NCI-H2081 (cell line): ENCODE results near the gene OR2T27.
"Not testable (repeated sequence)": the region's sequence is repeated elsewhere in the genome, so short reads cannot be mapped to it uniquely, and the experiment has no call there.

ENCODE experiments used
- DNase-seq, 2 experiments: peaks; one replicate each; lab custom pipeline; 2025; lab: John Stamatoyannopoulos, UW

Gene OR2T27, protein sequence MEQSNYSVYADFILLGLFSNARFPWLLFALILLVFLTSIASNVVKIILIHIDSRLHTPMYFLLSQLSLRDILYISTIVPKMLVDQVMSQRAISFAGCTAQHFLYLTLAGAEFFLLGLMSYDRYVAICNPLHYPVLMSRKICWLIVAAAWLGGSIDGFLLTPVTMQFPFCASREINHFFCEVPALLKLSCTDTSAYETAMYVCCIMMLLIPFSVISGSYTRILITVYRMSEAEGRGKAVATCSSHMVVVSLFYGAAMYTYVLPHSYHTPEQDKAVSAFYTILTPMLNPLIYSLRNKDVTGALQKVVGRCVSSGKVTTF

DNA sequence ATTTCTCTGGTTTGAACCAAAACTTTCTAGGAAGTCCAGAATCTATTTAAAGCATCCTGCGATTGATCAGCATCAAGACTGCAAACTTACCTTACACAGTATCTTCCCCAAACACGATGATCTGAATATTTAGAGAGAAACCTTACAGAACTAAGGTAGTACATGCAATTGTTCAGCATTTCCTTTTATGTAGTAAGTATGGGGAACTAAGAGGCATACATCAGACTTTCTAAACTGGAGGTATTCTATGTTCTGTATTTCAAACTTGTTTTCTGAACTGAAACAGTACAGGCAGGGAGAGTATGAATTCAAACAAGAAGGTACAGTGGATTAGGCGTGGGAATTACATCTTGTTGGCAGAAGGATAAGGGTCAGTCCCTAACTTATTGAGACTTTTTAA, at the start of gene OR2T27:
TSS of gene OR2T27 (minus strand) at position 175 of the 400 bp plus-strand sequence. CDS start 4,644 bp downstream, outside the sequence.
- DNase-seq = not testable (repeated sequence)

DNA sequence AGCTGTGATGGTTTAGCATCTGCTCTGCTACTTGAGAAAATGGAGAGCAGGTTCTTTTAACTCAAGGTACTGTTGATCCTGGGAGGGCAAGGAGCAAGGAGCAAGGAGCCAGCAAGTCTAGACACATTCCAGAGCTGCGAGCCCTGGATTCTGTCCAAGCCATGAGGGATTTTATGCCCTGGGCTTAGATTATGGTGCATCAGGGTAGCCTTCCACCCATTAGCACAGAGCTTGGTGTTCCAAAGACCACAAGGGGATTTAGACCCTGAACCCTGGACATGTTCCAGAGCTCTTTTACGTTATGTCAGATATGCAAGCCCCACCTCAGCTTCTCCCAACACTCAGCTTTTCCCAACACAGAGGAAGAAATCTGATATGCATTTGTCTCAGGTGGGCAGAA, 49.3 kb upstream of the OR2T27 start:
- no peak for DNase-seq

DNA sequence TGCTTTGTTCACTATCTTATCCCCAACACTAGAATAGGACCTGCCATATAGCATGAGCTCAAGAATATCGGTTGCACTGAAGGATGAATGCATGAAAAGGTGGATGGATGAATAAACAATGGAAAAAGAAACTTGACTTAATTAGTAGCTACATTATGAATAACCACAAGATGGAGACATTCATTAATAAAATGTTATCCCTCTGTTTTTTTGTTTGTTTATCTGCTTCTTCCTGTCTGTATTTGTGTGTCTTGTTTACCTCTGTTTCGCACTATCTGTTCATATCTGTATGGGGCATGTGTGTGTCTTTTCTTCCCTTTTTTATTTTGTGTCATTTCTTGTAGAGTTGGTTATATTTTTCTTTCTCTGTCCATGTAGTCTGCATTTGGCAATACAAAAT, 48.3 kb upstream of the OR2T27 start:
- DNase-seq = no peak

DNA sequence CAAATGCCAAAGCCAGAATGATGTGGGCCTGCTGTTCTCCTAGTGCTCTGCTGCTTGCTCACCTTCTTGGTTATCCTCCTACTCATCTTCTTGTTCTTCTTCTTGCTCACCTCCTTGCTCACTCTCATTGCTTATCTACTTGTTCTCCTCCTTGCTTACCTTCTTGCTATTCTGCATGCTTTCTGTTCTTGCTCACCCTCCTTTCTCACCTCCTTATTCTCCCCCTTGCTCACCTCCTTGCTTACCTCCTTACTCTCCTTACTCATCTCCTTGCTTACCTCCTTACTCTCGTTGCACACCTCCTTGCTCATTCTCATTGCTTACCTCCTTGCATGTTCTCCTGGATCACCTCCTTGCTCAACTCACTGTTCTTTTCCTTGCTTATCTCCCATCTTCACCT, 47.4 kb upstream of the OR2T27 start, which contains the start of gene OR14I1:
TSS of gene OR14I1 (minus strand) at position 53 of the 400 bp plus-strand sequence.
- DNase-seq = no peak

DNA sequence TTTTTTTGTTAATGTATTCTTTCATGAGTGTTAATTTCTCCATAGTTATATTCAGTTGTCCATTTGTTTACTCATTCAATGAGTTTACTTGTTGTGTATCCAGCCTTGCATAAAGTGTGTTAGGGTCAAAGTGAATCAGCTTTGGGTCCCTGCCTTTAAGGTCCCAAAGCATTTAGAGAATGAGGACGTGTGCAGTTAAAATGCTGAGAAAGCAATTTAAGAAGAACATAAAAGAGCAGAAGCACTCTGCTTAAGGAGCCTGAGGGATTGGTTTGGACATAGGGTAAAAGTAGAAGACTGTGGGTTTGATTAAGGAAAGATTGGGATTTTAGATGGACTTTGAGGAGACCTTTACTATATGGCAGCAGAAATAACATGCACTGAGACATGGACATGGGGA, 43.8 kb upstream of the OR2T27 start:
- no peak for DNase-seq

DNA sequence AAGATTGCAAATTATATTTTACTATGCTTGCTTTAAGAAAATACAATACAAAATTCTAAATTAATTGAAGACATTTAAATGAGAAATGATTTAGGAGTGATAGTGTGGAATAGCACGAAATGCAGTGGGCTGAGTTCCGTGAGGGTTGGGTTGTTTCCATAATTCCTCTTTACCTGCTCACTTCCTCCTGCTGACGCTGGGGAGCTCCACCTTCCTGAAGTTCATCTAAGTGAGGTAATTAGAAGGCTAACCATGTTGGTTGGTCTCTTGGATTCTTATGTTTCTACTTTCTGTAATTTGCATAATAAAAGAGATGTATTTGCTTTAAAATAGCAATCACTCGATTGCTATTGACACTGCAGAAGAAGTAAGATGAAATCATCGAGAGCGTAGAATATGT, 42.6 kb upstream of the OR2T27 start:
- DNase-seq = no peak

DNA sequence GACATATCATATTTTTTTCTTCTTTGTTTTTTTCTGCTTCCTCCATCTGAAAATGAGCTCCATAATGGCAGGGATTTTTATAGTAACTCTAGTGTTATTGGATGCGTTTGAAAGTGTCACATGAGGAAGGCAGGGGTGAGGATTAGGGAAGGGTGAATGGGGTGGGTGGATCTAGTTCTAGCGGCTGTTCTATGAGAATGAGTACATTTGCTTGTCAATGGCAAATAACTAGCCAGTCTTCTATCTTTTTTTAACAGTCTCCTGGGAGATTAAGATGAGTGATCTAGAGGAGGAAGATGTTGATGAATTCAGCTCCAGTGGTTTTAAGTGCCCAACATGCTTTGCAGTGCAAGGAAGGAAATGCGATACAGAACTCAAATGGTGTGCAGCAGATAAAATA, 41.4 kb upstream of the OR2T27 start:
- no peak for DNase-seq

DNA sequence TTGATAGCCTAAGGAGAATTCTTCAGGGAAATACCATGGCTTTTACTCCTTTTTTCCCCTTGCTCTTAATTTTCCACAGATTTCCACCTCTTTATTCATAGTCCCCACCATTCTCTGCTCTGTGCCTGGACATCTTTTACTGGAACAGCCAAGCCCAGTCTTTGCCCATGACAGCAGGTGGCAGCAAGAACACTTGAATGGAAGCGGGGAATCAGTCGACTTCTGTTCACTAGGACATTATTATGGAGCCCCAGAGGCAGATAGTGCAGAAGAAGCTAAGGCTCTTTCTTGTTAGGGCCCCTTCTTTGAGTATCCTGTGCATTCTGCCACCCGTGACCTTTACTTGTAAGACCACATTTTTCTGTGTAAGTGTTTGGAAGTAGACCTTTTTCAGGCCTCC, 40.9 kb upstream of the OR2T27 start:
- DNase-seq = no peak

DNA sequence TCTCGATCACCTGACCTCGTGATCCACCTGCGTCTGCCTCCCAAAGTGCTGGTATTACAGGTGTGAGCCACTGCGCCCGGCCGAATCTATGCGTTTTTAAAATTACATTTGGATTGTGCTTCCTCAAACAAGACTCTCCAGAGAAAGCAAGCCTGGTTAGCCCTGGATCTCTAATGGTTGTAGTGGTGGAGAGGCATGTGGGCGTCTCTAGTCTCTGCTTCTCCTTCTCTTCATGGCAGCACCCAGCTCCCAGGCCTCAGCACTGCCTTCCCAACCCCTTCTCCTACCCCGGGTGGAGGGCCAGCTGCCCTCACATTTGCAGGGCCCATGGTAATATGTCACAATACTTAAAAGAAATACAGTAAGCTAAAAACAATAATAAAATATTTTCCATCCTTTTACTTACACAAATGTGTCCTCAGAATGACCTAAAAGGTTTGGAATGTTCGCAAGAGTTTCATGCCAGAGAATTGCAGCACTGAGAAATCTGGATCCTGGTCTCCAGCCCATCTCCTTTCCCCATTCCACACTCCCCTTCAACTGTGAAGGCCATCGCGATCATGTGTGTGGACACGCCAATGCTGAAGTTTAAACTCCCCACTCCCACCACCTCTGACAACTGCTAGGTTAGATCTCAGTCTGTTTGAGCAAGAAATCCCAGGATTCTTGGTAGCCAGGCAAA, 40.3 kb upstream of the OR2T27 start:
- DNase-seq = no peak

DNA sequence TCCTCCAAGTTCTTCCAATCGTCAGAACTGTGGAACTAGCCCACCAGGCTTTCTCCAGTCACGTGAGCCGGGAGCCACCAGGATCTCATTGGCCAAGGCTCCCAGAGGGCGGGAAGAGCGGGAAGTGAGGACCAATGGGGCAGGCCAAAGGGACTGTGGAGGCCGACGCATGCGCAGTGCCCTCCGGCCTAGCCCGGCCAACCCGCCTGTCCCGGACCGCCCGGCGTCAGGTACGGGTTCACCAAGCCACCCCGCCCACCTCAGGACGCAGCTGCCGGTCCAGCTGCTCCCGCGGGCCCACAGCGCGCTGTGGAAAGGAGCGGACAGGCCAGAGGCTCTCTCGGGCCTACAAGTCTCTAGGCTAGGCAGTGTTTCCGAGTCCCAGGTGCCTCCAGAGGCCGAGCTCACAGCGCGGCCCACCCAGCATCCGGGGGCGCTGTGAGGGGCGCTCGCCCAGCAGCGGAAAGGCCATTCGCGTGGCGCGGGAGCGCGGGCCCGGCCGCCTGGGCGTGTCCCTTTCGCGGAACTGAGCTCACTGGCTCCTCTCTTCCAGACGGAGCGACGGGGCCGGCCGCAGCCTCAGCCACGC, 36.3 kb upstream of the OR2T27 start:
- DNase-seq = no peak

DNA sequence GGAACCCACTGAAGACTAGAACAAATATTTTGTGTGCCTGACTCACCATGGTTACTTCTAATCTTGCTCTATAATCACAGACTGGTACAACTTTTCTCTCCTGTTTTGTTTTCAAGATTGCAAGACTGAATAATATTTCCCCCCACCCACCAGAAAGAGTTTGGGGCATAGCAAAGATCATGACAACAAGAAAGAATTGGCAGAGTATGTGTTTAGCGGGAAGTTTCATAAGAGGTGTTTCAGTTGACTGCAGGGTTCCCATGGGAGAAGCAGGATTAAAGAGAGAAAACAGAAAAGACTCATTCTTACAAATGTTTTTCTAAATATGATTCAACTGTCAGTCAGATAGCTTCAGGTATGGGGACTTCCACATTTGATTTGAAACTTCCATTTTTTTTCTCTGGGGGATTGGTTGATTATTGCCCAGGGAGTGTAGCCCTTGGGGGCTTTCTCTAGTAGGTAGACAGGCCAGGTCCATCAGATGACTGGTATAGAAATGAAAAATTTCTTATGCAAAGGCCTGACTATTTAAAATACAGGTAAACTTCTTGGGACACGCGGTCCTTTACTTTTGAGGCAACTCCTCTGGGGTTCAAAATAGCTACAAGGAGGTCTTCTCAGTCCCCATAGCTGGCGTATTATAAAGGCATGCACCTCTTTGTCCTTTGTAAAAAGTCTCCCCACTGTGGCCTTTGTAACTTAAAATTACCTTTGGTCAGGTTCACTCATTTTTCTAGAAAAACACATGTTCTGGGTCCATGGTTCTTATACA, 33.4 kb upstream of the OR2T27 start:
- no peak for DNase-seq

DNA sequence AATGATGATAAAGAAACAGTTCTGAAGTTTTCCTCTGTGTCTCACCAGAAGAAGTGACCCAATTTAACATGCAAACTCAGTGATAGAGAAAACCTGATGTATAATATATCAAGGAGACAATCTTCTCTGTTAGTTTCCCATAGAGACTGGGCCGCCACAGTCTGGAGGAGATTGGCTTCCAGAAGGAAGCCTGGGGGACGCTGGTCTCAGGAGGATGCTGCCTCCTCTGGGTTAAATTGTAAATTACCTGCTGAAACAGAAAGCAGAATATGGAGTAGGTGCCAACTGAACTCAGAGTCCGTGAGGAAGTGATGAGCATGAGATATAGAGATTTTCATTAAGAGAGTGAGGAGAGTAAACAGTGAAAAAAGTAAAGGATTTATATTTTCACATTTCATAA, 31.5 kb upstream of the OR2T27 start:
- DNase-seq = no peak

DNA sequence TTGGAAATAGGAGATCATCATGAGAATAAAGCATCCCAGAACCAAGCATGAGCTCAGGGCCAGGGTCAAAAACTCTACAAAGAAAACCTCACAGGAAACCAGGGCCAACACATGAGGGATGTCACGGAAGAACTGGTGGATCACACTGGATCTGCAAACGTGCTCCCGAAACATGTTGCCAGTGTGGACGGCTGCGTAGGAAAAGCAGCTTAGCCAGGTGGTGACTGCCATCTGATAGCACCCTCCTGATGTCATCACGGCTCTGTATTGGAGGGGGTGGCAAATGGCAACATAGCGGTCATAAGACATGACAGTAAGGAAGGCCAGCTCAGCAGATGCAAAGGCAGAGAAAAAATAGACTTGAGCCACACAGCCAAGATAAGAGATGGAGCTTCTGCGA, 26.3 kb upstream of the OR2T27 start:
- DNase-seq = no peak

DNA sequence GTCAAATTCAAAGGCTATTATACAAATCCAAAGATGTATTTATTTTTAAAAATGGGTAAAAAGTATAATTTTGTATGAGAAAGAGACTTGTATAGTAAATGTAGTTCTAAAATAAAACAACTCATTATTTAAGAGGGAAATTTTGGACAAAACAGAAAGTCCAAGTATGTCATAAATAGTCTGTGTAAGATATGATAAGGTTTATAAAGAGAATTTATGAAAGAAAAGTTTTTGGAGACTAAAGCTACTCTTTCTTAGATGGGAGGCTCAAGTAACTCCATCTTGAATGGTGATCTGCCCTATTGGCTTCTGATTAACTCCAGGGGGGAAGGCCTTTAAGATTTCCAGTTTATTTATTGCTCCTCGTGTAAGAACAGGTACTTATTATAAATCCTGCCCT, 14.7 kb upstream of the OR2T27 start:
- DNase-seq = no peak

DNA sequence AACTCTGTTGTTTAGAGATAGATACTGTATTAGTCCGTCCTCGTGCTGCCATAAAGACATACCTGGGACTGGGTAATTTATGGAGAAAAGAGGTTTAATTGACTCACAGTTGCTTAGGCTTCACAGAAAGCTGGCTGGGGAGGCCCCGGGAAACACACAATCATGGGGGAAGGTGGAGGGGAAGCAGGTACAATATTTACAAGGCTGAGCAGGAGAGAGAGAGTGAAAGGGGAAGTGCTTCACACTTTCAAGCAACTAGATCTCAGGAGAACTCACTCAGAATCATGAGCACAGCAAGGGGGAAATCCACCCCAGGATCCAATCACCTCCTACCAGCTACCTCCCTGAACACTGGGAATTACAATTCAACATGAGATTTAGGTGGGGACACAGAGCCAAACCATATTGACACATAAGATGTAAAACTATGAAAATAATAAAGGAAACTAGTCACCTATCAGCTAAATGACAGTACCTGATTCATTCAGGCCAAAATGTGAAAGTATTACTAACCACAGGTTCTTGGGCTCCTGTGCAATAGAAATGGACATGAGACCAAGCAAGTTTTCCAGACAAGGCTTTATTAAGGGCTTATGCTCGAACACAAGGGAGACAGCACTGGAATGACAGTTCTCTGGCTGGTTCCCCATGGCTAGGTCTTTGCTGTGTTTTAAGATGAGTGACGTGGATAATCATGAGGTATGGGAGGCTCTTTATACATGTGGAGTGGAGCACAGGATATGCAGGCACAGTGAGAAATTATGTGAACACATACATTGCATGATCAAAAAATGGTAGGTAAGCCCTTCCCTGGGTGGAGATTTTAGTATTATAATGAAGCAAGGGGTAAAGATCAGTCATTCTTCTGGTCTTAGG, 8.4 kb upstream of the OR2T27 start:
- DNase-seq = not testable (repeated sequence)

DNA sequence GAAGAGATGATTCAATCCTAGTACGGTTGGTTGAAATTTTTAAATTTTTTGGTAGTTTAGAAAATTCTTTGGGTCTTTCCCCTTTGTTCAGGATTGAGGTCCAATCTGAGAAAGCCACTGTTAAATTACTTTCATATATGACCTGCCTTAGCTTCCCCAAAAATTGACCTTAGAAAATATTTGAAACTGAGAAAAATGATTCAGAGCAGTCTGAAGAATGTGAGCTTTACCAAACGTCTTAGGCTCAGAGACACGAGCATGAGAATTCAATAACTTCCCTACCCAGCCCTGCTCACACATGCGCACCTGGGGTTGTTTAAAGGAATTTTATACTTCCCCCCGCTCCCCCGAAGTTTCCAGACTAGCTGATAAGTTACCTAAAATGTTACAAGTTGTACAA, 1.5 kb upstream of the OR2T27 start:
- not testable (repeated sequence) for DNase-seq

DNA sequence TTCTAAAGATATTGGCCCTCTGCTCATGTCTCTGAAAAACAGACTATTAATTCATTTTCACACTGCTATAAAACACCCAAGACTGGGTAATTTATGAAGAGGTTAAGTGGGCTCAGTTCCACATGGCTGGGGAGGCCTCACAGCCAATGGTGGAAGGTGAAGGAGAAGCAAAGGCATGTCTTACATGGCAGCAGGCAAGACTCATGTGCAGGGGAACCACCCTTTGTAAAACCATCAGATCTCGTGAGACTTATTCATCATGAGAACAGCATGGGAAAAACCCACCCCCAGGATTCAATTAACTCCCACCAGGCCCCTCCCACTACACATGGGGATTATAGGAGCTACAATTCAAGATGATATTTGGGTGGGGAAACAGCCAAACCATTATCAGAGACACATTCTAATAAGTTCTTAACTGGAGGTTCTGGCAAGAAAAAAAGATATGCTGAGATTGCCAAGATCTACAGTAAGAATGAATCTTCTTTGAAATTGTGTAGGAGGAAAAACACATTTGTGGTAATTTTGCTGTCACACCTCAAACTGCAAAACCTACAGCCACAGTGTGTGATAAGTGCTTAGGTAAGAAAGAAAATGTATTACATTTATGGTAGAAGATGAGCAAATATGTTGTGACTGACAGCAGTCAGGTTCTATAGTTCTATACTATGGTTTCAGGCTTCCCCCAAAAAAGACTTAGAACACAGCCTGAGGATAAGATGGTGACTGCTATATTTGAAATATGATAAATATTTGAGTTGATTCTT, 6.4 kb downstream of the OR2T27 start:
- DNase-seq = not testable (repeated sequence)

DNA sequence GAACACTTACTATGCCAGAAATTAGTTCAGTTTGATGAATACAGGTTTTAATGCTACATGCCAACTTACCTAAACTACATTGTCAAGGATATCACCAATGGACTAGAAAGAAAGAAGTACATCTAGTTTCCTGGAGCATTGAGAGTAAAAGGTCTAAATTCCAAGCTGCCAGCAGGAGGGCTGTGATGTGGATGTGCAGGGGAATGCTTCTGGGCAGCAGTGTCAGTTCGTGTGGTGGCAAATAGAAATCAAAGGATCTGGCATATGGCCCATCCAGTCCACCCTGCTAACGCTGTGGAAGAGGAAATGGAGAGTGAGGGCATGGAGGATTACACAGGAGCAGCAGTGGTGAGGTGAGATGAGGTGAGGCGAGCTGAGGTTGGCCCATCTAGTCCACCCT, 10.2 kb downstream of the OR2T27 start, which contains the start of gene OR2T35:
TSS of gene OR2T35 (minus strand) at position 101 of the 400 bp plus-strand sequence. CDS start 6,020 bp downstream, outside the sequence.
- DNase-seq = not testable (repeated sequence)

DNA sequence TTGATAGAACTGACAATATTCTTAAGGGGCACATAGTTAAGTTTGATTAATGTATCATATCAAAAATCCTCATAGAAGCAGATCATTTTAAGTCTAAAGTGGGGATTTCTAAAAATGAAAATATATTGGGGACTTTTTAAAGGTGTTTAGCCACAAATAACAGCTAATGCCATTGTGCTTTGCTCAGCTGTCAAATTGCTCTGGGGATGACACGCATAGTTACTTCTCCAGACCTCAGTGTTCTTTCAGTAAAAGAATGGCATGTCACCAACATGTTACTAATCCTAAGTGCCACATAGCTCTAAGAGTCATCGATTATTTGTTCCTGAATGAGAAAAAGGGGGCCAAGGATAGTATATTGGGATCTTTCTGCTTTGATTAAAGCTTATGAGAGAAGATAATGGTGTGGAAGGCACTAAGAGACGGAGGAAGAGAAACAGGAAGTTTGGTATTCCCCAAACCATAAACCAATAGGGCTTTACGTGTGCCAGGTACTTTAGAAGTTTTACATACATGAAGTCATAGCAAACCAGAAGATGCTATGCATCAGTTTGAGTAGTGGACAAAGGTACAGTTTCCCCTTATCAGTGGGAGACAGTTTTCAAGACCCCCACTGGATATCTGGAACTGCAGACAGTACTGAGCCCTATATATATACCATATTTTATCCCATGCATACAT, 12.2 kb downstream of the OR2T27 start:
- not testable (repeated sequence) for DNase-seq

DNA sequence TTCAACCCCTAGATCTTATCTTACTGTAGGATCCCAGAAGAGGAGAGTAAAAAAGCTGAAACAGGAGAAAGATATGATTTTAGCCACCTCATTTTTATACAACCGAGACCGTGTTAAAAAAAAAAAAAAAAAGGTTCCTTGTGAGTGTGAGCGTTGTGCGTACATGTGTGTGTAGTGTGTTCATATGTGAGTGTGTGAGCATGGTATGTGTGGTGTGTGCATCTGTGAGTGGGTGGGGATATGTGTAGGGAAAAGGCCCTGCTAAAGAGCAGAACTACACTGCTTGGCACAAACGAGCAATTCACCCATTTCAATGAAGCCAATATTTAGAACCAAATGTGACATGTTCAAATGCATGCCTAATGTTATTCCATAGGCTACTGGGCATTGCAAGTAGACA, 13.7 kb downstream of the OR2T27 start:
- DNase-seq = not testable (repeated sequence)
